ENCODE measurements around the gene RABEPK. TPM values are rescaled to one million over a fixed set of nuclear protein-coding genes. Genes with fewer than 3 reads are reported as not detected.

The RABEPK gene
- polyA plus RNA-seq, 1 donor (not counting 4 experiments of a cell fraction or from before 2014, with no cell fraction given) = 33.4 TPM

- H3K9ac ChIP-seq (ENCODE audit: control insufficient read depth, extremely low read depth, insufficient read depth, low read length) = peak overlapping the region; percentile 96
- H3K79me2 ChIP-seq (ENCODE audit: control insufficient read depth, insufficient read depth, low read length) = peaks cover 53% of the 10 kb centered on the region
- no peaks in the 10 kb centered on the region for H3K9me1 ChIP-seq (ENCODE audit: control insufficient read depth, extremely low read depth, insufficient read depth, low read length)
- peaks cover 0 to 3% of the 10 kb centered on the region in 2 experiments for H3K36me3 ChIP-seq (ENCODE audit: control insufficient read depth in 2 of 2, extremely low read depth in 1 of 2, insufficient read depth in 2 of 2, low read length in 2 of 2)
- peaks cover 21% of the 10 kb centered on the region for H3K4me1 ChIP-seq (ENCODE audit: control insufficient read depth, extremely low read depth, insufficient read depth, low read length)
- TF ChIP-seq CTCF (optimal IDR thresholded peaks at IDR 0.05 in 1 of 3, IDR thresholded peaks at IDR 0.05 in 1 of 3, conservative IDR thresholded peaks at IDR 0.05 in 1 of 3; ENCODE audit: extremely low read depth in 1 of 3, insufficient read depth in 2 of 3, low read length in 3 of 3) = no peak
- no peak for TF ChIP-seq EZH2 (IDR thresholded peaks at IDR 0.05; ENCODE audit: low read length)
- H3K9me3 ChIP-seq (ENCODE audit: control insufficient read depth, low read depth, low read length) = no peaks in the 10 kb centered on the region
- H3K27ac ChIP-seq (ENCODE audit: control insufficient read depth, insufficient read depth, low read length) = peak overlapping the region; percentile 90
- DNase-seq (ENCODE audit: low read depth, low spot score) = no peak
- no peak for FAIRE-seq
- H2AFZ ChIP-seq (ENCODE audit: control insufficient read depth, low read length) = peak overlapping the region; percentile 91
- peak overlapping the region; percentile 95 to 99 (median 97) for H3K4me3 ChIP-seq (ENCODE audit: control insufficient read depth in 2 of 3, extremely low read depth in 1 of 3, insufficient read depth in 2 of 3, low read depth in 1 of 3, low read length in 3 of 3)
- H3K27me3 ChIP-seq (ENCODE audit: control insufficient read depth, extremely low read depth, insufficient read depth, low read length) = no peaks in the 10 kb centered on the region
- H4K20me1 ChIP-seq (ENCODE audit: control insufficient read depth, extremely low read depth, insufficient read depth, low read length) = no peaks in the 10 kb centered on the region
- dilution Hi-C loops (cut with MboI; ENCODE audit: extremely low pct_ligation_motif_present, low sequenced_read_pairs) = no loop called here
- peak overlapping the region; percentile 66 for H3K4me2 ChIP-seq (ENCODE audit: control insufficient read depth, extremely low read depth, insufficient read depth, low read depth, low read length)
These were observed 11.4 kb upstream of the RABEPK start for GRCh38 chr9:125189011-125189360.

GRCh38 chr9:125189361-125190289 lies 10.7 kb upstream of the RABEPK start, which contains the start of gene PPP6C:
PPP6C (minus strand) TSS chr9:125189803; CDS start chr9:125189718, 85 bp downstream.
- TF ChIP-seq CTCF (optimal IDR thresholded peaks at IDR 0.05 in 1 of 3, IDR thresholded peaks at IDR 0.05 in 1 of 3, conservative IDR thresholded peaks at IDR 0.05 in 1 of 3; ENCODE audit: extremely low read depth in 1 of 3, insufficient read depth in 2 of 3, low read length in 3 of 3) (peak; percentile 50 to 82 (median 74)), EZH2 (IDR thresholded peaks at IDR 0.05; ENCODE audit: low read length) (no peak)
- dilution Hi-C loops (cut with MboI; ENCODE audit: extremely low pct_ligation_motif_present, low sequenced_read_pairs) = no loop called here
- Histone ChIP-seq H4K20me1 (ENCODE audit: control insufficient read depth, extremely low read depth, insufficient read depth, low read length) (no peaks in the 10 kb centered on the region), H3K4me1 (ENCODE audit: control insufficient read depth, extremely low read depth, insufficient read depth, low read length) (peaks cover 21% of the 10 kb centered on the region), H3K79me2 (ENCODE audit: control insufficient read depth, insufficient read depth, low read length) (peaks cover 47% of the 10 kb centered on the region), H3K4me3 (ENCODE audit: control insufficient read depth in 2 of 3, extremely low read depth in 1 of 3, insufficient read depth in 2 of 3, low read depth in 1 of 3, low read length in 3 of 3) (peak within 1 kb of the TSS; percentile 95 to 99 (median 97)), H3K9me3 (ENCODE audit: control insufficient read depth, low read depth, low read length) (no peaks in the 10 kb centered on the region), H3K4me2 (ENCODE audit: control insufficient read depth, extremely low read depth, insufficient read depth, low read depth, low read length) (peak within 1 kb of the TSS; percentile 100), H3K27me3 (ENCODE audit: control insufficient read depth, extremely low read depth, insufficient read depth, low read length) (no peaks in the 10 kb centered on the region), H2AFZ (ENCODE audit: control insufficient read depth, low read length) (peak within 1 kb of the TSS; percentile 97), H3K36me3 (ENCODE audit: control insufficient read depth in 2 of 2, extremely low read depth in 1 of 2, insufficient read depth in 2 of 2, low read length in 2 of 2) (peaks cover 0 to 3% of the 10 kb centered on the region in 2 experiments), H3K27ac (ENCODE audit: control insufficient read depth, insufficient read depth, low read length) (peak within 1 kb of the TSS; percentile 90), H3K9ac (ENCODE audit: control insufficient read depth, extremely low read depth, insufficient read depth, low read length) (peak within 1 kb of the TSS; percentile 96), H3K9me1 (ENCODE audit: control insufficient read depth, extremely low read depth, insufficient read depth, low read length) (no peaks in the 10 kb centered on the region)
- FAIRE-seq (no peak), DNase-seq (ENCODE audit: low read depth, low spot score) (peak; percentile 71)
